Thyroid gland (tissue), 4 donors: Measurements from ENCODE around the gene MSL2. TPM values are rescaled to one million over a fixed set of nuclear protein-coding genes. Genes with fewer than 3 reads are reported as not detected.
"Not testable (repeated sequence)": the region's sequence is repeated elsewhere in the genome, so short reads cannot be mapped to it uniquely, and the experiment has no call there.

Source experiments
- DNase-seq, 2 donors: peaks; one replicate each; pipeline ENCODE4 v3.0.0-alpha.2; 2019
- H3K27ac ChIP-seq, 3 donors: fragments of 200-600 bp; sonication (generic); 1 replicate in 2 of 3; 2 replicates in 1 of 3; pipeline ENCODE4 v1.5.1; 2016 to 2019; ENCODE audit warnings: mild to moderate bottlenecking in 1 of 3, moderate library complexity in 1 of 3
- H3K27me3 ChIP-seq: fragments of 200-600 bp; sonication (generic); one replicate; pipeline ENCODE4 v1.5.1; 2019
- H3K36me3 ChIP-seq, 2 donors: fragments of 200-600 bp; sonication (generic); one replicate each; pipeline ENCODE4 v1.5.1; 2016 to 2019
- H3K4me1 ChIP-seq, 2 donors: fragments of 200-600 bp; sonication (generic); one replicate each; pipeline ENCODE4 v1.5.1; 2017 to 2019
- H3K4me3 ChIP-seq, 3 donors: fragments of 200-600 bp; sonication (generic); replicated peaks in 1 of 3; 1 replicate in 2 of 3; 2 replicates in 1 of 3; pipeline ENCODE4 v1.5.1; 2016; ENCODE audit warnings: mild to moderate bottlenecking in 1 of 3
- H3K9me3 ChIP-seq: fragments of 200-600 bp; sonication (generic); one replicate; pipeline ENCODE4 v1.5.1; 2017
- CTCF ChIP-seq, 6 experiments: fragments of 200-600 bp in 3 of 6; fragments of 450-650 bp in 3 of 6; sonication (generic) in 3 of 6; IDR thresholded peaks; one replicate each; pipeline ENCODE4 v1.5.1; 2016 to 2019; ENCODE audit warnings: antibody characterized with exemption in 6 of 6, mild to moderate bottlenecking in 2 of 6, inconsistent platforms in 1 of 6, moderate library complexity in 1 of 6
- POLR2A ChIP-seq, 2 donors: fragments of 450-650 bp; IDR thresholded peaks; one replicate each; pipeline ENCODE4 v1.6.1; 2017; ENCODE audit warnings: antibody characterized with exemption in 2 of 2, mild to moderate bottlenecking in 2 of 2, moderate library complexity in 1 of 2
- WGBS, 2 donors: methylation state at CpG; one replicate each; pipeline ENCODE4 v1.1.5; 2017; 5-methylcytosine and 5-hydroxymethylcytosine counted together
- intact Hi-C: fragments of 100-400 bp; cut with DNase I; formaldehyde crosslinking; loops from one replicate; pipeline ENCODE4 v1.15.1; 2023
- total RNA-seq, 4 donors: library from RNA; depleted of rRNA; stranded (reverse); fragments of >200 nt; gene quantifications; one replicate each; pipeline ENCODE4 v1.2.3, GENCODE V29; 2016

MSL2 gene
- total RNA-seq, 4 donors from 2014 or later, result 28.6 to 55.8 (median 44.4) TPM

GRCh38 chr3:136236109-136236508 is 40.0 kb upstream of the MSL2 start:
- H3K27ac ChIP-seq, result no peak overlapping the region
- no peak overlapping the region for H3K4me3 ChIP-seq
- TF ChIP-seq POLR2A (IDR thresholded peaks at IDR 0.05), result no peak
- TF ChIP-seq CTCF (IDR thresholded peaks at IDR 0.05), result no peak
- DNase-seq, result no peak
- intact Hi-C loops, result no loop called here
- H3K36me3 ChIP-seq, result no peaks in the 10 kb centered on the region
- WGBS, 2 donors, result 76 to 78% methylated on average over 2 of the region's 2 CpGs
- H3K4me1 ChIP-seq, result no peaks in the 10 kb centered on the region
- no peaks in the 10 kb centered on the region for H3K9me3 ChIP-seq
- H3K27me3 ChIP-seq, result no peaks in the 10 kb centered on the region

GRCh38 chr3:136235545-136235944 is 39.4 kb upstream of the MSL2 start:
- H3K36me3 ChIP-seq, result no peaks in the 10 kb centered on the region
- H3K4me3 ChIP-seq, result no peak overlapping the region
- no peaks in the 10 kb centered on the region for H3K4me1 ChIP-seq
- no peaks in the 10 kb centered on the region for H3K27me3 ChIP-seq
- intact Hi-C loops, result no loop called here
- no peak for DNase-seq
- H3K9me3 ChIP-seq, result no peaks in the 10 kb centered on the region
- WGBS, 2 donors, result 82 to 88% methylated on average over 1 of the region's 1 CpG
- no peak for TF ChIP-seq POLR2A (IDR thresholded peaks at IDR 0.05)
- TF ChIP-seq CTCF (IDR thresholded peaks at IDR 0.05), result no peak
- no peak overlapping the region for H3K27ac ChIP-seq

GRCh38 chr3:136232413-136232812 is 36.3 kb upstream of the MSL2 start:
- no peak for TF ChIP-seq CTCF (IDR thresholded peaks at IDR 0.05)
- TF ChIP-seq POLR2A (IDR thresholded peaks at IDR 0.05), result no peak
- intact Hi-C loops, result no loop called here
- Histone ChIP-seq H3K27me3 (no peaks in the 10 kb centered on the region), H3K36me3 (no peaks in the 10 kb centered on the region), H3K4me3 (no peak overlapping the region), H3K27ac (no peak overlapping the region), H3K4me1 (no peaks in the 10 kb centered on the region), H3K9me3 (no peaks in the 10 kb centered on the region)
- no peak for DNase-seq
- WGBS, 2 donors, result 87 to 88% methylated on average over 2 of the region's 2 CpGs

GRCh38 chr3:136222746-136223145 is 26.6 kb upstream of the MSL2 start:
- H3K4me3 ChIP-seq, intact Hi-C loops, H3K27ac ChIP-seq, DNase-seq, H3K9me3 ChIP-seq, H3K4me1 ChIP-seq, H3K36me3 ChIP-seq, H3K27me3 ChIP-seq: not testable (repeated sequence)
- WGBS, 2 donors, result 95 to 98% methylated on average over 4 of the region's 4 CpGs

- Histone ChIP-seq H3K27ac (no peak overlapping the region), H3K27me3 (no peaks in the 10 kb centered on the region), H3K4me3 (no peak overlapping the region), H3K4me1 (no peaks in the 10 kb centered on the region), H3K9me3 (no peaks in the 10 kb centered on the region), H3K36me3 (no peaks in the 10 kb centered on the region)
- TF ChIP-seq POLR2A (IDR thresholded peaks at IDR 0.05) (no peak), CTCF (IDR thresholded peaks at IDR 0.05) (no peak)
- DNase-seq, result no peak
- intact Hi-C loops, result no loop called here
- WGBS, 2 donors, result 70 to 74% methylated on average over 2 of the region's 2 CpGs
Measured at GRCh38 chr3:136211547-136211946, 15.4 kb upstream of the MSL2 start.

GRCh38 chr3:136209921-136210320 is 13.8 kb upstream of the MSL2 start:
- H3K27ac ChIP-seq, result no peak overlapping the region
- H3K36me3 ChIP-seq, result no peaks in the 10 kb centered on the region
- TF ChIP-seq POLR2A (IDR thresholded peaks at IDR 0.05), result no peak
- no peak for TF ChIP-seq CTCF (IDR thresholded peaks at IDR 0.05)
- no peak for DNase-seq
- H3K4me3 ChIP-seq, result no peak overlapping the region
- no peaks in the 10 kb centered on the region for H3K4me1 ChIP-seq
- no peaks in the 10 kb centered on the region for H3K9me3 ChIP-seq
- intact Hi-C loops, result no loop called here
- no peaks in the 10 kb centered on the region for H3K27me3 ChIP-seq
